GM19372 (cell line): ENCODE results near the gene NXPH3.
"Not testable (repeated sequence)": the region's sequence is repeated elsewhere in the genome, so short reads cannot be mapped to it uniquely, and the experiment has no call there.

ENCODE experiments used
- ATAC-seq: cut with Tn5 transposase; IDR thresholded peaks from one replicate; pipeline ENCODE4 v1.9.1; 2021; ENCODE audit warnings: mild to moderate bottlenecking, low read depth, moderate library complexity; ENCODE audit not compliant: unreplicated experiment

NXPH3 gene

DNA sequence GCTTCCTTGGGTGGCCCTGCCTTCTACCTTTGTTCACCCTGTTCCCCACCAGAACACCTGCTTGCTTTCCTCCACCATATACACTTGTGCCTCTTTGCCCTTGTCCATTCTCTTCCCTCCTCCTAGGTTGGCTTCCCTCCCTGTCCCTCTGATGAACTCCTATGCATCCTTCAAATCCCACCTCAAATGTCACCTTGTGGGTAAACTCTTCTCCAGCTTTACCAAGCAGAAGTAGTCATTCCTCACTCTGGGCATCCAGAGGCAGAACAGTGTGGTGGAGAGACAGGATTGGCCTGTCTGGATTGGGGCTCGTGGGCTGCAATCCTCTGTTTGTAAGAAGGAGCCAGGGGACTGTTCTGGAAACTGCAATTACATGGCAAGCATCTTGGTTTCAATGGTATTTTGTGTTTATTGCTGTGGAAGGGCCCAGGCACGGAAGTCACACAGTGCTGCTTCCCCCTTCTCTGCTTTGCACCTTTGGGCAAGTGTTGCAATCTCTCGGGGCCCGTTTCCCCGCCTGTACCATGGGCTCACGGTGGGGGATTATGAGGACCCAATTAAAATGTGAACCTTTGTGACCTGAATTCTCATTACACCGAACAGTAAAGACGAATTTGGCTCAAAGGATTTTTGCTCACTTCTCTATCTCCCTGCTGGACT, 21.9 kb upstream of the NXPH3 start:
- no peak for ATAC-seq

DNA sequence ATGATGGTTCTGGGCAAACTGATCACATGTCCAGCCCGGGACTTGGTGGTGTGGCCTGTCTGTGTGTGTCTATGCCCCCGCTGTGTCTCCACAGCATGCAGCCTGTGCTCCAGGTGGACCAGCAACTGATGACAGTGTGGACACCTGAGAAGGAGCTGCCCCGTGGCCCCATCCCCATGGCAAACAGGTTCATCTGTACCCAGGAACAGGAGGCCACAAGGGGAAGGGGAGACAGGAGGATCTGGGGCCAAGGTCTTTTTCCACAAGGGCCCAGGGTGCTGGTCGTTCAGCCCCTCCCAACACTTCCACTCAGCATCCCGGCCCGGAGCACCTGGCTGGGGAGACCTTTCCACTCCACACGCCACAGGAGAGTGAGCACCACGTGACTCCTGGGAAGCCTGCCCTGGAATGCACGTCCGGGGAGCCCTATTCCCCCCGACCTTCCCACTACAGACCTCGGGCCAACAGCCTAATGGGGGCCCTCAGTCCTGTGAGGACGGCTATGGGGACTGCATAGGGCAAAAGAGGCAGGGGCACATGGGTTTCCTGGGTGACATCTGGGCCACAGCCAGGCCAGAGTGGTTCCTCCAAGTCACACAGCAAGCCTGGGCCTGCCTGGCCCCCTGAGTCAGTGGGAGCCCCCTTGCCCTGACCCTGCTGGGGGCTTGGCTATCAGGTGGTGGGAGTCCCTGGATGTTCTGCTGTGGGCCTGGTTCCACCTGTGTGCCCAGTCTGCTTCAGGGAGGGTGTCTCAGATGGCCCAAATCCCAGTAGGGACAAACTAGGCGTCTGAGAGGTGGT, 20.8 kb upstream of the NXPH3 start:
- no peak for ATAC-seq

GRCh38 chr17:49555495-49556222, 20.0 kb upstream of the NXPH3 start:
- no peak for ATAC-seq

DNA sequence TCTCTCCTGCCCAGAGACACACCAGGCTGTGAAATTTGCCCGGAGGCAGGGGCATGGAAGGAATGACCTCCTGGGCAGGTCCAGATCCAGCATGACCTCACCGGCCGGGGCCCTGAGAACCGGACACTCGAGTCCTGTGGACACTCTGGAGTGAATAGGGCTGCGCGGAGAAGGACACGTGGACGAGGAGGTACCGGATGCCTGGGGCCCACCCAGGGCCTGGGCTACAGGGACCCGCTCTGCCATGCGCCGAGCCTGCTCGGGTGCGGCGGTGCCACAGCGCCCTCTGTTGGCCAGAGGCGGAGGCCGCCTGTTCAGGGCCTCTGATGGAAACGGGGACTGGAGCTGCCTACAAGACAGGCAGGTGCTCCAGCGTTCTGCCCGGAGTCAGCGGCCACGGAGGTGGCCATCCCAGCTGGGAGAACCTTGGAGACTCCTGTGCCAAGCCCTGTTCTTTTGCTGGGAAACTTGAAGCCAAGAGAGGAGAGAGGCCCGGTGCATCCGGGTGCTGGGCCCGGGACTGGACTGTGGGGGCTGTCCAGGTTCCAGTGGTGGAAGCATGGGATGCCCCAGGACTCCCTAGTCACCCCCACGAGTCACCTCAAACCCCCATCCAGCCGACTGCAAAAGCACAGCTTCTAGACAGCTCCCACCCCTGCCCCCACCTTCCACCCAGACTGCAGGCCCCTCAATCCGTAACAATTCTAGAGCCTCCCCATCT, 19.3 kb upstream of the NXPH3 start:
- ATAC-seq: no peak

GRCh38 chr17:49557312-49558024, 18.2 kb upstream of the NXPH3 start:
- ATAC-seq: no peak

- no peak for ATAC-seq
Observed at GRCh38 chr17:49564638-49565037, 11.0 kb upstream of the NXPH3 start.

DNA sequence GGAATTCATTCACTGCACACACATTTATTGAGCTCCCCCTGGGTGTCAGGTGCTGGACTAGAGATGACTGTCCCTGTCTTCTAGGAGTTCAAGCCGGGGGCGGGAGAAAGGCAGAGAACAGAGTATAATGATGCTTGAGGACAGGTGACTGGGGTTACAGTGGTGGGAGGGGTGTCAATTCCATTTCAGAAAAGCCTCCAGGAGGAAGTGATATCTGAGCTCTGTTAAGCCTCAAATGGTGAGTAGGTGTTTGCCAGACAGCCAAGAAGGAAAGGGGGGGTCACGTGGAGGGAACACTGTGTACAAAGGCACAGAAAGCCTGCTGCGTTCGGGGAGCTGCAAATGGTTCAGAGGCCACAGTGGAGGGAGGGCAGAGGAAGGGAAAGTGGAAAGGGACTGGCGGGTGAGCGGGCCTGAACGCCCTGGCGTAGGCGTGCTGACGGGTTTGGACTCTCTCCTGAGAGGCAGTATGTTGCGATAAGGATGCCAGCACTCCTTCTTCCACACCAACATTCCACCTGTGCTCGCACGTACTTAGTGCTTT, 9.7 kb upstream of the NXPH3 start:
- ATAC-seq: no peak

GRCh38 chr17:49566668-49567071, 9.0 kb upstream of the NXPH3 start:
- ATAC-seq: no peak

- ATAC-seq: no peak
Observed at GRCh38 chr17:49567104-49567521, 8.6 kb upstream of the NXPH3 start.

GRCh38 chr17:49567871-49568694, 7.6 kb upstream of the NXPH3 start:
- ATAC-seq: peak; percentile 55

DNA sequence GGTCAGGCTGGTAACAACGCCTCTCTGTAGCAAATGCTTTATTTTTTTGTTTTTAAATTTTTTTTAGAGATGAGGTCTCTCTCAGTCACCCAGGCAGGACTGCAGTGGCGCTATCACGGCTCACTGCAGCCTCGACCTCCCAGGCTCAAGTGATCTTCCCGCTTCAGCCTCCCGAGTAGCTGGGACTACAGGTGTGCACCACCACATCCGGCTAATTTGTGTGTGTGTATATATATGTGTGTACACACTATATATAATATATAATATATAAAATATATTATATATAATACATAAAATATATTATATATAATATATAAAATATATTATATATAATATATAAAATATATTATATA, 7.0 kb upstream of the NXPH3 start:
- not testable (repeated sequence) for ATAC-seq

- no peak for ATAC-seq
Observed at GRCh38 chr17:49570540-49571242, 5.0 kb upstream of the NXPH3 start.

DNA sequence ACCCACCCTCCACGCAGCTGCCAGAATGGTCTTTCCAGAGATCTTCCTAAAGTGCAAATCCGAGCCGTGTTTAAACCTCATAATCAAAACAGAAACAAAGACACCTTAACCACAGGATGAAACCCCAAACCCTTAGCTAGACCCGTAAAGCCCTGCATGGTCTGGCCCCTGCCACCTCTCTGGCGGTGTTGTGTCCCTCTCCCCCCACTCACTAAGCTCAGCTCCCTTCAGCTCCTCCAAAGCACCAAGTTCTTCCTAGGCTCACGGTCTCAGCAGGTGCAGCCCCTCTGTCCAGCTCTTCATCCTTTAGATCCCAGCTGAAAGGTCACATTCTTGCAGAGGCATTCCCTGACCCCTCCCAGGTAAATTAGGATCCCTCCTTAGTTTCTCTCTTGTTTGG, 4.4 kb upstream of the NXPH3 start:
- ATAC-seq: no peak

- ATAC-seq: no peak
Observed at GRCh38 chr17:49571764-49572163, 3.9 kb upstream of the NXPH3 start.

DNA sequence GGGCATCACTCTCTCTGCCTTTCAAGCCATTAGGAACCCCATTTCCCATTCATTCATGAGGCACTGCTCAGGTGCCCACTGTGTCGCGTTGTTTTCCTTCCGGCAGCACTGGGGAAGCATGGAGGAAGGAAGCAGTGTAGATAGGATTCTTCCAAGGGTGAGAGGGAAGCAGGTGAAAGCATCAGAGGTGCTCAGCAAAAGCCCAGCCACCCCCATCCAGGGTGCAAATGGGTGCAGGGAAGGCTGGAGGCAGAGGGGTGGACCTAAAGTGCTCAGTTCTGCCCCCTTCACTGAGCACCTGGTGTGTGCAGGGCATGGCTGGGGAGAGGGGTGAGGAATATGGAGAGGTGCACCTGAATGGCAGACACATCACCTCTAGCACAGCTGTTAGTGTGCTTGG, 3.4 kb upstream of the NXPH3 start:
- no peak for ATAC-seq

- no peak for ATAC-seq
Observed at GRCh38 chr17:49572806-49573420, 2.8 kb upstream of the NXPH3 start.

DNA sequence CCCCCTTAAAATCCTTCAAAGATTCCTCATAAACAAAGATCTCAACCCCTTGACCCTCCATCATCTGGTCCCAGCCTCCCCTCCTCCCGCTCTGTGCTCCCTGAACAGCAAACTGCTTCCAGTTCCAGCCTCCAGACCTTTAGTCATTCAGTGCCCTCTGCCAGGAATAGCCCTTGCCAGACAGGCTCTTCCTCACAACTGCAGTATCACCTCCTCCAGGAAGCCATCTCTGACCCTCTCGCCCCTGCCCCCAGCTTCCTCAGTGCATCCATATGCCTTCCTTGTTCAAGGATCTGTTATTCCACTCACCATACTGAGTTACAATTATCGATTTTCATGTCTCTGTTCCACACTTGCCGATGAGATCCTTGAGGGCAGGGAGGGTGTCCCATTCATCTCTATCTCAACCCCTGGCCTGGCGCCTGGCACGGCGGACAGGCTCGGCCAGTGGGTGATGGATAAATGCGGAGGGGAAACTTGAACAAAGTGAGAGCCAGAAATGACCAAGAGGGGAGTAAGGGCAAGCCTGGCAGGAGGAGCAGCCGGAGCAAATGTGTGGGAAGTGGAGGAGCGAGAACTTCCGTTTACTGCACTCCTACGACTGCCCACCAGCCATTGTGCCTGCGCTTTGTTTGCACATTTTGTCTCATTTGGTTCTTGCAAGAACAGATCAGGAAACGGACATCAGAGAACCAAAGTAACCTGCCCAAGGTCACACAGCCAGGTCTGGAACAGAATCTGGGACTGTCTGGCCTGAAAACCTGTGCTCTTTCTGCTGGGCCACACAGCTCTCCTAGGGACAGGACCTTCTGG, 2.0 kb upstream of the NXPH3 start:
- ATAC-seq: no peak
